HG03280 (cell line): ENCODE measurements around the gene CHD9.
"Not testable (repeated sequence)": the region's sequence is repeated elsewhere in the genome, so short reads cannot be mapped to it uniquely, and the experiment has no call there.

Experiments used
- ATAC-seq: cut with Tn5 transposase; IDR thresholded peaks from one replicate; pipeline ENCODE4 v1.9.1; 2021; ENCODE audit warnings: mild to moderate bottlenecking, moderate library complexity; ENCODE audit not compliant: unreplicated experiment

CHD9 gene

DNA sequence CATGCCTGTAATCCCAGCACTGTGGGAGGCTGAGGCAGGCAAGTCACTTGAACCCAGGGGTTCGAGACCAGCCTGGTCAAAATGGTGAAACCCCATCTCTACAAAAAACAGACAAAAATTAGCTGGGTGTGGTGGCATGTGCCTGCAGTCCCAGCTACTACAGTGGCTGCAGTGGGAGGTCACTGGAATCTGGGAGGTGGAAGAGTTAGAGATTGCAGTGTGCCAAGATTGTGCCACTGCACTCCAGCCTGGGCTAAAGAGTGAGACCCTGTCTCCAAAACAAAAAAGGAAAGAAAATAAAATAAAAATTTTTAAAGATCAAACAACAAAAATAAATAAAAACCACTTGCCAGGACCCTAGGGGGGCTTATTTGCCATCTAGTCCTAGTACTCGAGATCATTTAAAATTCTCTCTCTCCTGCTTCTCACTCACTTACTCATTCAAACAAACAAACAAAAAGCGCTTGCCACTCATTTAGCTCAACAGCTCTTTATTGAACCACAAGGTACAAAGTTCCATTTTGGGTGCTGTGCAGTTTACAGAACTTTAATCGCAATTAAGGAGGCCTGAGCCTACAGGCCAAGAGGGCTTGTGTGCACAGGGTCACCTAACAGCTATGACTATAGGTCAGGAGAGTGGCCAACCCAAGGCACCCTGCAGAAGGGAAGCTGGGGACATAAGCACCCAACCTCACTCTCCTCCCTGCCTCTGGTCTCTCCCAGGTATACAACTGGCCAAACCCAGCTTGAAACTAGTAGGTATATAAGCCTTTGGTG, 6.5 kb upstream of the CHD9 start:
- ATAC-seq: no peak

GRCh38 chr16:53051255-53051654, 3.5 kb upstream of the CHD9 start:
- ATAC-seq: not testable (repeated sequence)

GRCh38 chr16:53052519-53053501, 2.0 kb upstream of the CHD9 start, which contains the start of gene CHD9NB:
CHD9NB (minus strand) TSS chr16:53052897; CDS start chr16:53044158, 8,739 bp downstream.
- no peak for ATAC-seq

- peak; percentile 33 for ATAC-seq
Observed at GRCh38 chr16:53053967-53054669, 673 bp upstream of the CHD9 start.

DNA sequence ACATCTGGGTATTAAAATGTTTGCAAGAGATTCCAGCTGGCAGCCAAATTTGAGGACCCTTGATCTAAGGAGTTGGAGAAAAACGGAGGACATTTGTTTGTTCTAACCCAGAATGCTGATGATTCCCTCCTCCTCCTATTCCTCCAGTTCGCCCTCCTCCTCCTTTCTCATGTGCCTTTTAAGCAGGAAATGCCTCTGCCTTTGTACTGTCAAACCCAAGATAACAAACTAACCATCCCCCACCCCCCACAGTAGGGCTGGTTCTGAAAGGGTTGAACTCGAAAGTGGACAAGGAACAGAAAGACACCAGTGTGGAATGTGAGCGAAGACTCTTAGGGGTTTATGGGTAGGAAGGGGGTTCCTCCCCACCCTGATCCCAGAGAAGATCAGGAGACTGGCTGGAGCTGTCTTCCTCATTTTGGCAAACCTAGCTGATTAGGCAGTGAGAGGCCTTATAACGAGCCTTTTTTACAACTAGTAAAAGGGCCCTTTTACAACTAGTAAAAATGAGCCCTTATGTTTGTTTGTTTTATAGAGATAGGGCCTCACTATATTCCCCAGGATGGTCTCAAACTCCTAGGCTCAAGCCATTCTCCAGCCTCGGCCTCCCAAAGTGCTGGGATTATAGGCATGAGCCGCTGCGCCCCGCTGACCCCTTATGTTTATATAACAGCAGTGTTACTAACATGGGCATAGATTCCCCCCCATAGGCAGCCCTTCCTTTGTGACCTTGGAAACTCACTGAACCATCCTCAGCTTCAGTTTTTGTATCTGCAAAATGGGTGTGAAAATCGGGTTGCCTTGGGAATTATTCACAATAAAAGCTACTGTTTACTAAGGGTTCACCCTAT, 975 bp downstream of the CHD9 start:
- no peak for ATAC-seq

GRCh38 chr16:53056392-53056881, 1.6 kb downstream of the CHD9 start:
- ATAC-seq: no peak

DNA sequence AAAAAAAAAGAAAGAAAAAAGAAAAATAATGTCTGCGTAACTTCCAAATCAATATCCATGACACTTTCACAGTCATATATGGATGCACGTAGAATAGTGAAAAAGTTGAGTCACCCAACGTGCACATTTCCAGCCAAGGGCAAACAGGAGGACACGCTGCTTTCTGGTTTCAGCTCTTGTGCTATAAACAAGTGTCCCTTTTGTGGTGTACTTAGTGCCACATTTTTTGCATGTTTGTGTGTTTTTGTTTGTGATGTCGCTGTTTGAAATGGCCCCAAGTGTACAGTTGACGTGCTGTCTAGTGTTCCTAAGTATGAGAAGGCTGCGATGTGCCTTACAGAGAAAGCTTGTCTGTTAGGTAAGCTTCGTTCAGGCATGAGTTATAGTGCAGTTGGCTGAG, 2.9 kb downstream of the CHD9 start:
- no peak for ATAC-seq

- no peak for ATAC-seq
Observed at GRCh38 chr16:53058441-53058840, 3.6 kb downstream of the CHD9 start.

DNA sequence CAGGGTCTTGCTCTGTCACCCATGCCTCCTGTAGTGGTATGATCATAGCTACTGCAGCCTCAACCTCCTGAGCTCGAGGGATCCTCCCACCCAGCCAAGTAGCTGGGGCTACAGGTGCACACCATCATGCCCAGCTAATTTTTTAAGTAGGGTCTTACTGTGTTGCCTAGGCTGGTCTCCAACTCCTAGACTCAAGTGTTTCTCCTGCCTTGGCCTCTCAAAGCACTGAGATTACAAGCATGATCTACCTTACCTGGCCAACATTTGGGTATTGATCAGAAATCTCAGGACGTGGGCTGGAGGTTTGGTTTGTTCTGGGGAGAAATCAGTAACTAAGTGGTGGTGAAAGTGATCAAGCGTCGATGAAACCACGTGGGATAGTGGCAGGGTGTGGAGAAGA, 4.1 kb downstream of the CHD9 start:
- no peak for ATAC-seq

DNA sequence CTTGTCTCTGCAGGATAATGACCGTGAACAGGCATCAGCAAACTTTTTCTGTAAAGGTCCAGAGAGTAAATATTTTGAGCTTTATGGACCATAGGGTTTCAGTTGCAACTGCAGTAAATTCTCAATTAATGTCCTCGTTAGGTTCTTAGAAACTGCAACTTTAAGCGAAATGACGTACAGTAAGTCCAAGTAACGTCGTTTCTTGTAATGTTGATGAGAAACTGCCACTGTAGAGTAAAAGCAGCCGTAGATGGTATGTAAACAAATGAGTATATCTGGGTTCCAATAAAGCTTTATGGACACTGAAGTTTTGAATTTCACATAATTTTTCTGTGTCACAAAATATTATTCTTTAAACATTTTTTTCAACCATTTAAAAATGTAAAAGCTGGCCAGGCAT, 4.9 kb downstream of the CHD9 start:
- no peak for ATAC-seq

GRCh38 chr16:53061256-53061655, 6.5 kb downstream of the CHD9 start:
- peak; percentile 8 for ATAC-seq

GRCh38 chr16:53061701-53062159, 6.9 kb downstream of the CHD9 start:
- peak; percentile 86 for ATAC-seq

GRCh38 chr16:53064081-53064578, 9.3 kb downstream of the CHD9 start:
- ATAC-seq: no peak

GRCh38 chr16:53065461-53066061, 10.8 kb downstream of the CHD9 start:
- ATAC-seq: no peak

- no peak for ATAC-seq
Observed at GRCh38 chr16:53067675-53068074, 12.9 kb downstream of the CHD9 start.

DNA sequence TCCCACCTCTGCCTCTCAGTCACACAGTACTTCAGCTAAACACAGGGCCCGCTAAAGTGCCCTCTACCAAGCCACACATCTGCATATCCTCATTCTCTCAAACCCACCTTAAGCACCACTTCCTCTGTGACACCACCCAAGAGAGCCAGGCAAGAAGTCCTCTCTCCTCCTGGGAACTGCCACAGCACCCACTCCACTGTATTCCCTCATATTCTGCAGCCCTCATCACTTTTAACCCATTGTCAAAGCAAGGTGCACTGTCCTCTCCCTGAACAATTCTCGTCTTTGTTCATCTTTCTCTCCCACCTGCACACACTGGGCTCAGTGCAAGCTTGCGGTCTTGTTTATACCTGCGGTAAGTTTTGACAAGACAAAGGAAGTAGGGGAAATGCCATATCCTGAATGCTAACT, 13.6 kb downstream of the CHD9 start:
- peak; percentile 46 for ATAC-seq

GRCh38 chr16:53069772-53070171, 15.0 kb downstream of the CHD9 start:
- ATAC-seq: no peak

GRCh38 chr16:53071748-53072301, 17.0 kb downstream of the CHD9 start:
- no peak for ATAC-seq

DNA sequence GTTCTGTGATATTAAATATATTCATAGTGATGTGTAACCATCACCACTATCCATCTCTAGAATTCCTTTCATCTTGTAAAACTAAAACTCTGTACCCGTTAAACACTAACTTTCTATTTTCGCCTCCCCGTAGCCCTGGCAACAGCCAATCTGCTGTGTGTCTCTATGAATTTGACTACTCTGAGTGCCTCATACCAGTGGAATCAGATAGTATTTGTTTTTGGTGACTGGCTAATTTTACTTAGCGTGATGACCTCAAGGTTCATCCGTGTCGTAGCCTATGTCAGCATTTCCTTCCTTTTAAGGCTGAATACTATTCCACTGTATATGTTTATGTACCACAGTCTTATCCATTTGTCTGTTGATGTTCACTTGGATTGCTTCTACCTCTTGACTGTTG, 18.2 kb downstream of the CHD9 start:
- ATAC-seq: no peak
